Uterus (tissue), 2 donors: Measurements from ENCODE around the gene IKZF4.

Source experiments
- POLR2A ChIP-seq, 2 donors: fragments of 450-650 bp; IDR thresholded peaks; one replicate each; pipeline ENCODE4 v1.6.1; 2016; ENCODE audit warnings: antibody characterized with exemption in 2 of 2, mild to moderate bottlenecking in 1 of 2, moderate library complexity in 1 of 2
- TF ChIP-seq, protein P1 (sequence below), 4 experiments: fragments of 200-600 bp in 2 of 4; fragments of 450-650 bp in 2 of 4; sonication (generic) in 2 of 4; IDR thresholded peaks; one replicate each; pipeline ENCODE4 v1.5.1; 2016 to 2019; ENCODE audit warnings: antibody characterized with exemption in 4 of 4, mild to moderate bottlenecking in 2 of 4, moderate library complexity in 1 of 4

GRCh38 chr12:56013482-56013881, 7.4 kb upstream of the IKZF4 start:
- TF ChIP-seq, protein P1, sequence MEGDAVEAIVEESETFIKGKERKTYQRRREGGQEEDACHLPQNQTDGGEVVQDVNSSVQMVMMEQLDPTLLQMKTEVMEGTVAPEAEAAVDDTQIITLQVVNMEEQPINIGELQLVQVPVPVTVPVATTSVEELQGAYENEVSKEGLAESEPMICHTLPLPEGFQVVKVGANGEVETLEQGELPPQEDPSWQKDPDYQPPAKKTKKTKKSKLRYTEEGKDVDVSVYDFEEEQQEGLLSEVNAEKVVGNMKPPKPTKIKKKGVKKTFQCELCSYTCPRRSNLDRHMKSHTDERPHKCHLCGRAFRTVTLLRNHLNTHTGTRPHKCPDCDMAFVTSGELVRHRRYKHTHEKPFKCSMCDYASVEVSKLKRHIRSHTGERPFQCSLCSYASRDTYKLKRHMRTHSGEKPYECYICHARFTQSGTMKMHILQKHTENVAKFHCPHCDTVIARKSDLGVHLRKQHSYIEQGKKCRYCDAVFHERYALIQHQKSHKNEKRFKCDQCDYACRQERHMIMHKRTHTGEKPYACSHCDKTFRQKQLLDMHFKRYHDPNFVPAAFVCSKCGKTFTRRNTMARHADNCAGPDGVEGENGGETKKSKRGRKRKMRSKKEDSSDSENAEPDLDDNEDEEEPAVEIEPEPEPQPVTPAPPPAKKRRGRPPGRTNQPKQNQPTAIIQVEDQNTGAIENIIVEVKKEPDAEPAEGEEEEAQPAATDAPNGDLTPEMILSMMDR (IDR thresholded peaks at IDR 0.05) = no peak
- no peak for TF ChIP-seq POLR2A (IDR thresholded peaks at IDR 0.05)
